Common myeloid progenitor, CD34-positive (primary cell): ENCODE results near the gene CRYGN.

ENCODE experiments used
- CTCF ChIA-PET: fragments of 350-600 bp; sonication (Branson Sonifier 250); formaldehyde crosslinking; loops from one replicate; lab custom pipeline; 2021; ENCODE audit warnings: antibody characterized with exemption; lab: Charles Lee
- POLR2A ChIA-PET: fragments of 350-600 bp; sonication (Branson Sonifier 250); formaldehyde crosslinking; loops from one replicate; lab custom pipeline; 2021; ENCODE audit warnings: antibody characterized with exemption; lab: Charles Lee
- DNase-seq, 3 donors: peaks; one replicate each; pipeline versions ENCODE4 v3.0.0 to v3.0.0-alpha.2; 2013
- H3K27ac ChIP-seq, 2 experiments: 1 replicate in 1 of 2; 2 replicates in 1 of 2; pipeline ENCODE4 v1.7.0; 2013; ENCODE audit warnings: inconsistent platforms in 2 of 2, low read length in 2 of 2, mild to moderate bottlenecking in 2 of 2, low read depth in 1 of 2, moderate library complexity in 1 of 2; ENCODE audit not compliant: severe bottlenecking in 2 of 2, insufficient read depth in 1 of 2, poor library complexity in 1 of 2
- H3K27me3 ChIP-seq, 5 experiments: replicated peaks in 2 of 5; 1 replicate in 3 of 5; 2 replicates in 2 of 5; pipeline versions ENCODE4 v1.6.1 to v1.7.0; 2013; ENCODE audit warnings: low read length in 4 of 5, mild to moderate bottlenecking in 2 of 5, moderate library complexity in 2 of 5, inconsistent platforms in 1 of 5; ENCODE audit not compliant: insufficient read depth in 5 of 5, control insufficient read depth in 4 of 5
- H3K36me3 ChIP-seq, 4 experiments: 1 replicate in 2 of 4; 2 replicates in 2 of 4; pipeline versions ENCODE4 v1.6.1 to v1.7.0; 2013; ENCODE audit warnings: low read length in 3 of 4, control low read depth in 1 of 4, mild to moderate bottlenecking in 1 of 4; ENCODE audit not compliant: control insufficient read depth in 4 of 4, insufficient read depth in 4 of 4
- H3K4me1 ChIP-seq, 4 experiments: 1 replicate in 3 of 4; 2 replicates in 1 of 4; pipeline versions ENCODE4 v1.6.1 to v1.7.1; 2013; ENCODE audit warnings: low read length in 3 of 4, mild to moderate bottlenecking in 3 of 4, control low read depth in 1 of 4, inconsistent platforms in 1 of 4, moderate library complexity in 1 of 4; ENCODE audit not compliant: control insufficient read depth in 4 of 4, insufficient read depth in 4 of 4; ENCODE audit errors: control extremely low read depth in 1 of 4
- H3K4me3 ChIP-seq, 7 experiments: 1 replicate in 4 of 7; 2 replicates in 3 of 7; pipeline versions ENCODE4 v1.5.1 to v1.7.0; 2013; ENCODE audit warnings: mild to moderate bottlenecking in 7 of 7, low read length in 6 of 7, moderate library complexity in 6 of 7, inconsistent platforms in 2 of 7, low read depth in 2 of 7, control low read depth in 1 of 7; ENCODE audit not compliant: insufficient read depth in 4 of 7, control insufficient read depth in 1 of 7; ENCODE audit errors: extremely low read depth in 1 of 7
- H3K9me3 ChIP-seq, 5 experiments: 1 replicate in 4 of 5; 2 replicates in 1 of 5; pipeline versions ENCODE4 v1.6.1 to v1.7.1; 2013; ENCODE audit warnings: low read length in 4 of 5, mild to moderate bottlenecking in 2 of 5, inconsistent platforms in 1 of 5, low read depth in 1 of 5, moderate library complexity in 1 of 5; ENCODE audit not compliant: control insufficient read depth in 4 of 5, insufficient read depth in 2 of 5; ENCODE audit errors: control extremely low read depth in 1 of 5
- WGBS: methylation state at CpG from one replicate; pipeline ENCODE4 v1.1.5; 2013; ENCODE audit not compliant: insufficient coverage; 5-methylcytosine and 5-hydroxymethylcytosine counted together

The CRYGN gene

GRCh38 chr7:151483711-151483983 is 43.7 kb upstream of the CRYGN start:
- H3K36me3 ChIP-seq = peaks cover 14 to 72% (median 35%) of the 10 kb centered on the region in 4 experiments
- no peaks in the 10 kb centered on the region for H3K9me3 ChIP-seq
- no peaks in the 10 kb centered on the region for H3K27me3 ChIP-seq
- H3K4me3 ChIP-seq = no peak overlapping the region
- peaks cover 2 to 13% (median 8%) of the 10 kb centered on the region in 4 experiments for H3K4me1 ChIP-seq
- 100% methylated on average over 1 of the region's 1 CpG for WGBS
- ChIA-PET CTCF (interaction anchor here (1.1 to 2.2 kb wide), 2 partner anchors 13 to 14 kb away, joined by 3 to 8 read pairs; no protein-coding TSS in a partner anchor), POLR2A (no interaction called here)
- DNase-seq = no peak
- H3K27ac ChIP-seq = no peak overlapping the region

- ChIA-PET POLR2A (no interaction called here), CTCF (interaction anchor here (1.1 to 2.2 kb wide), 3 partner anchors 12 to 15 kb away, joined by 3 to 10 read pairs (median 8); no protein-coding TSS in a partner anchor)
- no peak overlapping the region for H3K27ac ChIP-seq
- H3K4me3 ChIP-seq = no peak overlapping the region
- 98% methylated on average over 4 of the region's 8 CpGs for WGBS
- H3K27me3 ChIP-seq = no peaks in the 10 kb centered on the region
- peaks cover 12 to 66% (median 32%) of the 10 kb centered on the region in 4 experiments for H3K36me3 ChIP-seq
- no peaks in the 10 kb centered on the region for H3K9me3 ChIP-seq
- peaks cover 2 to 13% (median 8%) of the 10 kb centered on the region in 4 experiments for H3K4me1 ChIP-seq
- no peak for DNase-seq
Measured at GRCh38 chr7:151482883-151483710, 43.2 kb upstream of the CRYGN start.

- peaks cover 8 to 64% (median 30%) of the 10 kb centered on the region in 4 experiments for H3K36me3 ChIP-seq
- ChIA-PET POLR2A (no interaction called here), CTCF (interaction anchor here (0.7 to 1.4 kb wide), 3 partner anchors 9 to 16 kb away, joined by 3 to 10 read pairs (median 3); no protein-coding TSS in a partner anchor)
- H3K4me1 ChIP-seq = peaks cover 2 to 13% (median 8%) of the 10 kb centered on the region in 4 experiments
- no peaks in the 10 kb centered on the region for H3K27me3 ChIP-seq
- H3K27ac ChIP-seq = peak overlapping the region in 1 of 2 experiments; percentile 1
- DNase-seq = no peak
- H3K4me3 ChIP-seq = no peak overlapping the region
- no peaks in the 10 kb centered on the region for H3K9me3 ChIP-seq
- 97% methylated on average over 3 of the region's 4 CpGs for WGBS
Measured at GRCh38 chr7:151481650-151482505, 41.9 kb upstream of the CRYGN start.

GRCh38 chr7:151477867-151478266 is 37.9 kb upstream of the CRYGN start:
- ChIA-PET CTCF (interaction anchor here (1.0 to 1.2 kb wide), 2 partner anchors 20 to 29 kb away, joined by 3 to 5 read pairs; no protein-coding TSS in a partner anchor), POLR2A (no interaction called here)
- Histone ChIP-seq H3K36me3 (peaks cover 6 to 47% (median 25%) of the 10 kb centered on the region in 4 experiments), H3K27ac (no peak overlapping the region), H3K4me3 (no peak overlapping the region), H3K27me3 (no peaks in the 10 kb centered on the region), H3K4me1 (no peaks in the 10 kb centered on the region), H3K9me3 (no peaks in the 10 kb centered on the region)
- 100% methylated on average over 3 of the region's 7 CpGs for WGBS
- no peak for DNase-seq

GRCh38 chr7:151472644-151473380 is 32.9 kb upstream of the CRYGN start:
- WGBS = 84% methylated on average over 13 of the region's 17 CpGs

GRCh38 chr7:151470711-151471110 is 30.8 kb upstream of the CRYGN start:
- 94% methylated on average over 2 of the region's 2 CpGs for WGBS
- CTCF ChIA-PET = interaction anchor here (0.6 to 2.4 kb wide), 5 partner anchors 9 to 220 kb away, joined by 3 to 10 read pairs (median 3); no protein-coding TSS in a partner anchor
- no peaks in the 10 kb centered on the region for H3K9me3 ChIP-seq
- no peak for DNase-seq
- H3K36me3 ChIP-seq = peaks cover 14 to 79% (median 58%) of the 10 kb centered on the region in 4 experiments
- H3K27ac ChIP-seq = no peak overlapping the region
- H3K4me1 ChIP-seq = no peaks in the 10 kb centered on the region
- H3K4me3 ChIP-seq = no peak overlapping the region
- POLR2A ChIA-PET = no interaction called here
- no peaks in the 10 kb centered on the region for H3K27me3 ChIP-seq

More at GRCh38 chr7:151472644-151473380, 32.9 kb upstream of the CRYGN start:
- DNase-seq = no peak
- CTCF ChIA-PET = interaction anchor here (0.9 to 1.2 kb wide), 2 partner anchors 9 to 32 kb away, joined by 6 read pairs; no protein-coding TSS in a partner anchor
- POLR2A ChIA-PET = no interaction called here
- Histone ChIP-seq H3K9me3 (no peaks in the 10 kb centered on the region), H3K27ac (no peak overlapping the region), H3K4me1 (no peaks in the 10 kb centered on the region), H3K4me3 (no peak overlapping the region), H3K27me3 (no peaks in the 10 kb centered on the region), H3K36me3 (peaks cover 10 to 76% (median 52%) of the 10 kb centered on the region in 4 experiments)
